Ascending aorta (tissue), 2 donors: ENCODE results near the gene HIVEP1. TPM values are rescaled to one million over a fixed set of nuclear protein-coding genes. Genes with fewer than 3 reads are reported as not detected.

Experiments
- DNase-seq, 2 donors: peaks; one replicate each; pipeline ENCODE4 v3.0.0-alpha.2; 2019; ENCODE audit warnings: low spot score in 2 of 2
- H3K27ac ChIP-seq, 2 donors: fragments of 200-600 bp; sonication (generic); one replicate each; pipeline ENCODE4 v1.5.1; 2016 to 2017; ENCODE audit warnings: mild to moderate bottlenecking in 1 of 2
- H3K27me3 ChIP-seq: fragments of 200-600 bp; sonication (generic); one replicate; pipeline ENCODE4 v1.5.1; 2017
- H3K36me3 ChIP-seq, 2 donors: fragments of 200-600 bp; sonication (generic); one replicate each; pipeline ENCODE4 v1.5.1; 2016
- H3K4me1 ChIP-seq, 2 donors: fragments of 200-600 bp; sonication (generic); one replicate each; pipeline ENCODE4 v1.5.1; 2016 to 2017; ENCODE audit warnings: mild to moderate bottlenecking in 1 of 2
- H3K4me3 ChIP-seq, 2 donors: fragments of 200-600 bp; sonication (generic); one replicate each; pipeline ENCODE4 v1.5.1; 2016 to 2017; ENCODE audit warnings: mild to moderate bottlenecking in 1 of 2
- H3K9me3 ChIP-seq, 2 donors: fragments of 200-600 bp; sonication (generic); one replicate each; pipeline ENCODE4 v1.5.1; 2016
- CTCF ChIP-seq, 3 experiments: fragments of 200-600 bp in 2 of 3; fragments of 450-650 bp in 1 of 3; sonication (generic) in 2 of 3; IDR thresholded peaks; one replicate each; pipeline ENCODE4 v1.5.1; 2016 to 2019; ENCODE audit warnings: antibody characterized with exemption in 3 of 3, mild to moderate bottlenecking in 1 of 3, moderate library complexity in 1 of 3
- intact Hi-C: fragments of 100-400 bp; cut with DNase I; formaldehyde crosslinking; loops from one replicate; pipeline ENCODE4 v1.15.1; 2023
- total RNA-seq: library from RNA; depleted of rRNA; stranded (reverse); fragments of >200 nt; gene quantifications from one replicate; pipeline ENCODE4 v1.1.0, GENCODE V29; 2016

Gene HIVEP1
- total RNA-seq, 1 donor from 2014 or later = 31.7 TPM

- no peak for DNase-seq
- H3K4me1 ChIP-seq = no peaks in the 10 kb centered on the region
- no peak overlapping the region for H3K4me3 ChIP-seq
- peaks cover 0 to 22% of the 10 kb centered on the region in 2 donors for H3K9me3 ChIP-seq
- H3K27me3 ChIP-seq = no peaks in the 10 kb centered on the region
- peaks cover 7 to 27% of the 10 kb centered on the region in 2 donors for H3K36me3 ChIP-seq
- TF ChIP-seq CTCF (IDR thresholded peaks at IDR 0.05) = no peak
- no peak overlapping the region for H3K27ac ChIP-seq
- intact Hi-C loops = no loop called here
Measured at GRCh38 chr6:12119085-12119588, 107.0 kb downstream of the HIVEP1 start.

GRCh38 chr6:12125396-12125795, 113.3 kb downstream of the HIVEP1 start:
- H3K4me1 ChIP-seq = no peaks in the 10 kb centered on the region
- peaks cover 9 to 16% of the 10 kb centered on the region in 2 donors for H3K36me3 ChIP-seq
- no peak for TF ChIP-seq CTCF (IDR thresholded peaks at IDR 0.05)
- H3K4me3 ChIP-seq = no peak overlapping the region
- no peaks in the 10 kb centered on the region for H3K27me3 ChIP-seq
- no peak overlapping the region for H3K27ac ChIP-seq
- H3K9me3 ChIP-seq = no peaks in the 10 kb centered on the region
- DNase-seq = no peak
- intact Hi-C loops = no loop called here

GRCh38 chr6:12126051-12126450, 113.9 kb downstream of the HIVEP1 start:
- Histone ChIP-seq H3K4me3 (no peak overlapping the region), H3K27me3 (no peaks in the 10 kb centered on the region), H3K9me3 (no peaks in the 10 kb centered on the region), H3K27ac (no peak overlapping the region), H3K36me3 (peaks cover 4 to 9% of the 10 kb centered on the region in 2 donors), H3K4me1 (no peaks in the 10 kb centered on the region)
- no peak for DNase-seq
- TF ChIP-seq CTCF (IDR thresholded peaks at IDR 0.05) = no peak
- intact Hi-C loops = no loop called here

- H3K27me3 ChIP-seq = no peaks in the 10 kb centered on the region
- peaks cover 0 to 3% of the 10 kb centered on the region in 2 donors for H3K36me3 ChIP-seq
- intact Hi-C loops = no loop called here
- H3K4me1 ChIP-seq = peaks cover 0 to 3% of the 10 kb centered on the region in 2 donors
- no peaks in the 10 kb centered on the region for H3K9me3 ChIP-seq
- no peak for TF ChIP-seq CTCF (IDR thresholded peaks at IDR 0.05)
- no peak for DNase-seq
- no peak overlapping the region for H3K4me3 ChIP-seq
- H3K27ac ChIP-seq = no peak overlapping the region
Measured at GRCh38 chr6:12129523-12129922, 117.4 kb downstream of the HIVEP1 start.

GRCh38 chr6:12132351-12133222, 120.5 kb downstream of the HIVEP1 start:
- intact Hi-C loops = no loop called here
- no peak overlapping the region for H3K27ac ChIP-seq
- no peaks in the 10 kb centered on the region for H3K27me3 ChIP-seq
- DNase-seq = no peak
- H3K36me3 ChIP-seq = peaks cover 3 to 6% of the 10 kb centered on the region in 2 donors
- H3K4me1 ChIP-seq = peaks cover 0 to 3% of the 10 kb centered on the region in 2 donors
- no peak overlapping the region for H3K4me3 ChIP-seq
- no peak for TF ChIP-seq CTCF (IDR thresholded peaks at IDR 0.05)
- H3K9me3 ChIP-seq = no peaks in the 10 kb centered on the region
